Uterus (tissue), 4 donors: Measurements from ENCODE around the gene CDCA5. TPM values are rescaled to one million over a fixed set of nuclear protein-coding genes. Genes with fewer than 3 reads are reported as not detected.

ENCODE experiments used
- DNase-seq, 2 donors: peaks; one replicate each; pipeline ENCODE4 v3.0.0-alpha.2; 2019 to 2020
- H3K27ac ChIP-seq, 2 donors: fragments of 200-600 bp; sonication (generic); 1 replicate in 1 of 2; 2 replicates in 1 of 2; pipeline ENCODE4 v1.5.1; 2016 to 2018
- H3K27me3 ChIP-seq, 2 donors: fragments of 200-600 bp; sonication (generic); one replicate each; pipeline ENCODE4 v1.5.1; 2018 to 2019; ENCODE audit warnings: control low read depth in 1 of 2
- H3K36me3 ChIP-seq, 2 donors: fragments of 200-600 bp; sonication (generic); one replicate each; pipeline ENCODE4 v1.5.1; 2019; ENCODE audit warnings: control low read depth in 1 of 2
- H3K4me1 ChIP-seq, 2 donors: fragments of 200-600 bp; sonication (generic); one replicate each; pipeline ENCODE4 v1.5.1; 2018 to 2019; ENCODE audit warnings: control low read depth in 1 of 2
- H3K4me3 ChIP-seq, 2 donors: fragments of 200-600 bp; sonication (generic); 1 replicate in 1 of 2; 2 replicates in 1 of 2; pipeline ENCODE4 v1.5.1; 2018 to 2019; ENCODE audit warnings: mild to moderate bottlenecking in 1 of 2
- H3K9me3 ChIP-seq, 2 donors: fragments of 200-600 bp; sonication (generic); one replicate each; pipeline ENCODE4 v1.5.1; 2019; ENCODE audit warnings: control low read depth in 1 of 2
- POLR2A ChIP-seq, 2 donors: fragments of 450-650 bp; IDR thresholded peaks; one replicate each; pipeline ENCODE4 v1.6.1; 2016; ENCODE audit warnings: antibody characterized with exemption in 2 of 2, mild to moderate bottlenecking in 1 of 2, moderate library complexity in 1 of 2
- intact Hi-C: fragments of 100-400 bp; cut with DNase I; formaldehyde crosslinking; loops from one replicate; pipeline ENCODE4 v1.15.1; 2023; ENCODE audit warnings: low total_unique reads
- total RNA-seq, 4 donors: library from RNA; depleted of rRNA in 3 of 4; stranded (reverse); fragments of >200 nt in 3 of 4; gene quantifications; one replicate each; pipeline versions ENCODE4 v1.1.0 to v1.2.4, GENCODE V29; 2014 to 2023
- TF ChIP-seq, protein P1 (sequence below), 4 experiments: fragments of 200-600 bp in 2 of 4; fragments of 450-650 bp in 2 of 4; sonication (generic) in 2 of 4; IDR thresholded peaks; one replicate each; pipeline ENCODE4 v1.5.1; 2016 to 2019; ENCODE audit warnings: antibody characterized with exemption in 4 of 4, mild to moderate bottlenecking in 2 of 4, moderate library complexity in 1 of 4
- donor health status: DM: yes; HTN: yes; CAD: no.

CDCA5 gene
- total RNA-seq, 4 donors from 2014 or later: 0.30 to 7.1 (median 0.77) TPM; not detected in 1

DNA sequence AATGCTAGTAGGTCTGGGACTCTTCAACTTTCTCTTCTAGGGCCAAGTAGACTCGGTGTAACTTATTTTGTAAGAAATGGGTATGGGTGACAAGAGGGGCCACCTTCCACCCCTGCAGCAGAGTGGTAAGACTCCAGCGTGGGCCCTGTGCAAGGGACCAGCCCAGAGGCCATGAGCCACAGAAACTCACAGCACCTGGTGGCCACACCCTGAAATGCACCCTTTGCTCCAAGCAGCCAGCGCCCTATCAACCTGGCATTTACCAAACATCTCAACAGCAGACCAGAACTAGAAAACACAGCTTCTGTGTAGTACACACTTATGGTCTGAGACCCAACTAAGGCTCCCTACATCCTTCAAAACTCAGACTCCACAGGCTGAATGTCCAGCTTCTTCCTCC, 5.7 kb downstream of the CDCA5 start:
- H3K36me3 ChIP-seq: no peaks in the 10 kb centered on the region
- intact Hi-C loops: no loop called here
- H3K4me3 ChIP-seq: no peak overlapping the region
- no peak overlapping the region for H3K27ac ChIP-seq
- H3K27me3 ChIP-seq: no peaks in the 10 kb centered on the region
- TF ChIP-seq POLR2A (IDR thresholded peaks at IDR 0.05): no peak
- TF ChIP-seq, protein P1, sequence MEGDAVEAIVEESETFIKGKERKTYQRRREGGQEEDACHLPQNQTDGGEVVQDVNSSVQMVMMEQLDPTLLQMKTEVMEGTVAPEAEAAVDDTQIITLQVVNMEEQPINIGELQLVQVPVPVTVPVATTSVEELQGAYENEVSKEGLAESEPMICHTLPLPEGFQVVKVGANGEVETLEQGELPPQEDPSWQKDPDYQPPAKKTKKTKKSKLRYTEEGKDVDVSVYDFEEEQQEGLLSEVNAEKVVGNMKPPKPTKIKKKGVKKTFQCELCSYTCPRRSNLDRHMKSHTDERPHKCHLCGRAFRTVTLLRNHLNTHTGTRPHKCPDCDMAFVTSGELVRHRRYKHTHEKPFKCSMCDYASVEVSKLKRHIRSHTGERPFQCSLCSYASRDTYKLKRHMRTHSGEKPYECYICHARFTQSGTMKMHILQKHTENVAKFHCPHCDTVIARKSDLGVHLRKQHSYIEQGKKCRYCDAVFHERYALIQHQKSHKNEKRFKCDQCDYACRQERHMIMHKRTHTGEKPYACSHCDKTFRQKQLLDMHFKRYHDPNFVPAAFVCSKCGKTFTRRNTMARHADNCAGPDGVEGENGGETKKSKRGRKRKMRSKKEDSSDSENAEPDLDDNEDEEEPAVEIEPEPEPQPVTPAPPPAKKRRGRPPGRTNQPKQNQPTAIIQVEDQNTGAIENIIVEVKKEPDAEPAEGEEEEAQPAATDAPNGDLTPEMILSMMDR (IDR thresholded peaks at IDR 0.05): peak in 3 of 4 experiments; percentile 15 to 38 (median 33)
- no peaks in the 10 kb centered on the region for H3K4me1 ChIP-seq
- H3K9me3 ChIP-seq: no peaks in the 10 kb centered on the region
- no peak for DNase-seq

DNA sequence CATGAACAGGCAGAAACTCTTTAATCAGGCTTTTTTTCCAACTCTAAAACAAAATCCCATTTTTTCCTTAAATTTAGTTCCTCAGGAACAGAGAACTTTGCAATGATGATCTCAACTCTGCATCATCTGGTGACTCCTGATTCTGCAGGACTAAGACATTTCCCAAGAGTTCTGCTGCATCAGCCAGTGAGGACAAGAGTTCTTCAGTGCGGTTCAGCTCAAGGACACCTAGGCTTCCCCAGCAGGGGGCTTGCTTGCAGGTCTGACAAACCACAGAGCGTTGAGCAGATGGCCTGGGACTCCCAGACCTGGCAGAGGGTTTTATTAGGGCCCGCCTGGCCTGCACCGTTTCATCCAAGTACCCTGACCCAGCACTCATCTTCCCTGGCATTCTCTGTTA, 6.4 kb downstream of the CDCA5 start:
- no peaks in the 10 kb centered on the region for H3K4me1 ChIP-seq
- intact Hi-C loops: no loop called here

DNA sequence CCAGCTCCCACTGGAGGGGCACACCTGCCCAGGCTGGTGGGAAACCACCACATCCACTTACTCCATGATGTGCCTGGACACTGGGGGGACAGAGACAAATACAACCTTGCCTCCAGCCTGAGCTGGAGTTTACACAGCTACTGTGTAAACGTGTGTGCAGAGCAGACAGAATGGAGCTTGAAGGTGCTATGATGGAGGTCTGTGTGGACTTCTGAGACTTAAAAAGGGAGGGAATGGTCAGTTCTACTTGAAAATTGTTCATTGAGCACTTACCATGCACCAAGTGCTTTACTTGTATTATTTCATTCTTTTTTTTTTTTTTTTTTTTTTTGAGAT, 11.2 kb downstream of the CDCA5 start:
- Histone ChIP-seq H3K4me1 (no peaks in the 10 kb centered on the region), H3K9me3 (no peaks in the 10 kb centered on the region), H3K27me3 (no peaks in the 10 kb centered on the region), H3K36me3 (no peaks in the 10 kb centered on the region), H3K4me3 (no peak overlapping the region), H3K27ac (no peak overlapping the region)
- intact Hi-C loops: no loop called here
- no peak for TF ChIP-seq POLR2A (IDR thresholded peaks at IDR 0.05)
- TF ChIP-seq, protein P1 (IDR thresholded peaks at IDR 0.05): no peak
- DNase-seq: no peak

More for the DNA sequence above, 6.4 kb downstream of the CDCA5 start:
- TF ChIP-seq, protein P1 (IDR thresholded peaks at IDR 0.05): no peak
- no peak for TF ChIP-seq POLR2A (IDR thresholded peaks at IDR 0.05)
- DNase-seq: no peak
- Histone ChIP-seq H3K27me3 (no peaks in the 10 kb centered on the region), H3K9me3 (no peaks in the 10 kb centered on the region), H3K36me3 (no peaks in the 10 kb centered on the region), H3K4me3 (no peak overlapping the region), H3K27ac (no peak overlapping the region)

DNA sequence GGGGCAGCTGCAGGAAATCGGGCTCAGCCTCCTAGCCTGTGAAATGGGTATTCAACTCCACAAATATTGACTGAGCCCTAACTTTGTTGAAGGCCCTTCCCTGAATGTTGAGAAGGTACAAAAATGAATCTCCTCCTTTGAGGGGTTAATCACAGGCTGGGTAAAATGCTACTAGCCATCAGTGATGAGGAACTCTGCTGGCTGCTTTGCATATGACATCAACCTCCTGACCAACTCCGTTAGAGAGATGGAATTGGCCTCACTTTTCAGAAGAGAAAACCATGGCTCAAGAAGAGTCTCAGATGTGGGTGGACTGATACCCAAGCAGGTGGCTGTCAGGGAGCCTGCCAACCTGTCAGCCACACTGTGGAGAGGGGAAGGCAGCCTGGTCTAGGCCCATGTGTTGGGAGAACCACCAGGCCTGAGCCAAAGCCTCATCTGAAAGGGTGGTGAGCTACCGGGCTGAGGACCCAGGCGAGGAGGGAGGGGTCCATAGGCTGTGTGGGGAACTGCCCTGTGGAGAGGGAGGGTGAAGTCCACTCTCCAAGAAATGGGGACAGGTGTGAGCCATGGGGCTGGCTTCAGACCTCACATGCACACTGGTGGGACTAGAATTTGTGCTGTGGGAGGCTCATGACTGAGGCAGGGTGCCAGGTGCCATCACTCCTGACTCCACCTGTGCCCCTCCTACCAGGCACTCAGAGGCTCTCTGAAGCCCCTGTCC, 11.8 kb downstream of the CDCA5 start:
- DNase-seq: no peak
- H3K27ac ChIP-seq: no peak overlapping the region

DNA sequence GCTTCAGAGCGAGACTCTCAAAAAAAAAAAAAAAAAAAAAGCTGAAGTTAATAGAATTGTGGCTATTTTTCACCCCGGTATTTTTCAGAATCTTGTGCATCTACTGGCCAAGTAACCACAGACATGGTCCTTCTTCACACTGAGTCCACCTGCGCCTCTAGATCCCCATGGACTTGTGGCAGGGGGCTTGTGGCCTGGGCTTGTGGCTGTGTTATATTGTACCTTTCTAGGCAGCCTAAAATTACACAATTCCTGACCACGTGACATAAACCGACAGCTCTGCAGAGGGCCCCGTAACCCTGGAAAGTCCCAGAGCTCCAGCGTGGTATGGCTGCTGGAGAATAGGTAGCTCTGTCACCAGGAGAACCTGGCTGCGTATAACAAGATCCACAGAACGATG, 14.6 kb downstream of the CDCA5 start:
- no peaks in the 10 kb centered on the region for H3K27me3 ChIP-seq
- no peaks in the 10 kb centered on the region for H3K36me3 ChIP-seq
- no peak for DNase-seq
- no peaks in the 10 kb centered on the region for H3K4me1 ChIP-seq
- no peaks in the 10 kb centered on the region for H3K9me3 ChIP-seq
- no peak overlapping the region for H3K4me3 ChIP-seq
- intact Hi-C loops: no loop called here
- no peak for TF ChIP-seq POLR2A (IDR thresholded peaks at IDR 0.05)
- TF ChIP-seq, protein P1 (IDR thresholded peaks at IDR 0.05): no peak
- no peak overlapping the region for H3K27ac ChIP-seq

More for the DNA sequence above, 11.8 kb downstream of the CDCA5 start:
- Histone ChIP-seq H3K27me3 (no peaks in the 10 kb centered on the region), H3K4me3 (no peak overlapping the region), H3K36me3 (no peaks in the 10 kb centered on the region), H3K9me3 (no peaks in the 10 kb centered on the region), H3K4me1 (no peaks in the 10 kb centered on the region)
- intact Hi-C loops: no loop called here
- no peak for TF ChIP-seq POLR2A (IDR thresholded peaks at IDR 0.05)
- TF ChIP-seq, protein P1 (IDR thresholded peaks at IDR 0.05): no peak
